NCI-H1092 (cell line): ENCODE data around the gene PDIA5.

Experiments used
- DNase-seq: peaks from one replicate; lab custom pipeline; 2025; lab: John Stamatoyannopoulos, UW

Gene PDIA5

GRCh38 chr3:123071581-123071980, 4.8 kb downstream of the PDIA5 start:
- no peak for DNase-seq

DNA sequence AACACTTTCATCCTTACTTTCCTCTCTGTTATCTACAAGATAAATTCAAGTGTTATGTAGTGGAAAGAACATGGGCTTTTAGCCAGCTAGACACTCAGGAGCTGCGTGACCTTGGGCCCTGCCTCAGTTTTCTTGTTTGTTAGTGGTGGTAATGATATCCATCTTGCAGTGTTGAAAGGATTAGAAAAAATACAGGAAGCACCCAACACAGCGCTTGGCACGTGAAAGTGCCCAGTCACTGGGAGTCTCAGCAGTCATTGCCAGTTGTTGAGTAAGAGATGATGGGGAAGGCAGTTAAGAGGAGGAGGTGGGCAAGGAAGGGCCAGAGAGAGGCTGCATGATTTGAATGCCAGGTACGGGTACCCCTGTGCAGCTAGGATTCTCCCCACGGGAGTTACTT, 5.3 kb downstream of the PDIA5 start:
- no peak for DNase-seq

- DNase-seq, result no peak
Observed at GRCh38 chr3:123072564-123072963, 5.7 kb downstream of the PDIA5 start.

DNA sequence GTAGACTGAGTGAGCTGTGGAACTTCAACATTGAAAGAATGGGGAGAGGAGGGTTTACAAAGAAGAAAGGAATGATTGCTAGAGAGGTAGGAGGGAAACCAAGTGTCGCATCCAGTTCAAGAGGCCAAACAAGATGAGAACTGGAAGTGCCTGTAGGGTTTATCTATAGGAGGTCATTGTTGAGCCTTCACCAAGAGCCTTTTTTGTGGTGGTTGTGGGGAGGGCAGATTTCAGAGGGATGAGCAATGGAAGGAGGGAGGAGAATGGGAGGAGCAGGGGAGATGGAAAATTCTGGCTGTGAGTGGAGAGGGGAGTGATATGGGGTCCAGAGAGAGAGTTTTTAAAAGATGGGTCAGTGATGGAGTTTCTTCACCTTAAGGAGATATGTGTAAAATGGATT, 8.5 kb downstream of the PDIA5 start:
- no peak for DNase-seq

DNA sequence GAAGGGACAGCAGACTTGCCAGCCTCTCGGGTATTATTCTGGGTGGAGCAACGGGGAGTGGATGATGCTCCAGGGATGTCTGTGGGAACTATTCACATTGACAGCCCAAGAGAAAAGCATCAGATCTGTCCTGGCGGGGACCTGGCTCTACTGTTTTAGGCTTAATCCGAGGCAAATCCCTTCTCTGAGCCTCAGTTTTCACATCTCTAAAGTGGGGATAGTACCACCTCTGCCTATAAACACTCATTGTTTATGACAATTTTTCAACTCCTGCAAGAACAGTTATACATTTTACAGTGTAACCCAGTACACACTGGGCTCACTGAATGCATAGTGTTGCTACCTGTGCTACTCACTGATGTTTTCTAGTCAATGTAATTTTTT, 9.3 kb downstream of the PDIA5 start:
- DNase-seq, result no peak

- DNase-seq, result peak; percentile 90
Observed at GRCh38 chr3:123076496-123077418, 9.9 kb downstream of the PDIA5 start.

DNA sequence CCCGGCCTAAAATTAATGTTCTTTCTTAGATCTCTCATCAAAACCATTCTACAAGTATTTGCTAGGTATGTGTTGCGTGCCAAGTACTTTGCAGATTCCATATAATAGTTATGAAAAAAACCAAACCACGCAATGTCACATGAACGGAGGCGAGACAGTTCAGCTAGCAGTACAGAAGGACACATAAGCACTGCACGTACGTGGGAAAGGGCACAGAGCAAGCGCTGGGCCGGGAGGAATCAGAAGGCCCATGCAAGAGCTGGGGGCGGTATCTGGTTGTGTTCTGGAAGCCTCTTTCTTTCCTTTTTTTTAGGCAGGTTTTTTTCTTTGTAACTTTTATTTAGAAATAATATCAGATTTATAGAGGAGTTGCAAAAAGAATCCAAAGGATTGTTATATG, 11.3 kb downstream of the PDIA5 start:
- DNase-seq, result no peak

DNA sequence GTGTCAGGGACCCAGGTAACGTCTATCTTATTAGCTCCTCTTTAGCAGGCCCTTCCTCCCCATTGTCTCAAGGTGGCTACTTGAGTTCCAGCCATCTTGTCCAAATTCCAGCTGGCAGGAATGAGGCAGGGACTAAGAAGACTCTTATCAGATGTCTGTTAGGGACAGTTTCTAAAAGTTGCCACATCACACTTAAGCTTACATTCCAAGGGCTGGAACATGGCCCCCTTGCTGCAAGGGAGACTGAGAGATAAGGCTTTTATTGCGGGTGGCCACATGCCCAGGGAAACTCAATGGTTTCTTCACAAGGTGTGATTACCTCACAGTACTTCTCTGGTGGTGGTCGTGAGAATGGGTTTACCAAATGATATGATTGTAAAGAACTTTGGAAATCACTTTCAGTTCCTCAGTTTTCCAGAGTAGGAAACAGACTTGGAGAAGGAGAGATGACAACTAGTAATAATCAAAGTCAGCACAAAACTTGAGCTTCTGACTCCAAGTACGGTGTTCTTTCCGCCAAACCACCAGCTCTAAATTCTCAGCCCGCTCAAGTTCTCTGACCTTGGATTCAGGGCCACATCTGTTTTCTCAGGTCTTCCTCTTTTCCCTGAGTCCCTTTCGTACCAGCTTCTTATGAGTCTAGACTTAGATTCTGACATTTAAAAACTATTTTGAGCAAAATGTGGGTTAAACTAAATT, 14.2 kb downstream of the PDIA5 start:
- DNase-seq, result no peak

GRCh38 chr3:123081718-123082369, 15.0 kb downstream of the PDIA5 start:
- DNase-seq, result peak; percentile 78

DNA sequence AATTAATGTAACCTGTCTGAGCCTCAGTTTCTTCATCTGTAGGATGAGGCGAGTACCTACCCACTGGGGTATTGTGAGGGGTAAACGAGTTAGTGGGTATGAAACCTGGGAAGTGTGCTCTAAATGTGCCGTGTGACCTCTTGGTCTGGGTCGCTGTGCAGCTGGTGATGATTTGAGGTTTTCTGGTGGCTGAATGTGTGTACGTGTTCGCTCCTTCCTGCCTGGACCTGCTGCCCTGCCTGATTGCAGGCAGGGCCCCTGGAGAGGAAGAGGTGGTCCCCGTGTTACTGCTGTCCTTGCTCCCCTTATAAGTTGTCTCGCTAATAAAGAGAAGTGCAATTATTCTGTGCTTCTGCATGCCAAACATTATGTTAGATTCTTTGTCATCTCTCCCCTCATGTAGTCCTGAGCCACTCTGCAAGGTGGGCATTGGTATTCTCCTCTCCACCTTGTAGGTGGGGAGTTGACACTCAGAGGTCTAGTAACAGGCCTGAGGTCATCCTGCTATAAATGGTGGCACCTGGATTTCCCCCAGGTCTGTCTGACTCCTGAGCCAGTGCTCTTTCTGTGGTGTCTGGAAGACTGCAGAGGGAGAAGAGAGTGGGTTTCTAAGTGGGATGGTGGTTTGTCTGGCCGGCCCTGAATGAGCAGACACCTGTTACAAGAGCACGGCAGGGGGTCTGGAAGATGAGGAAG, 15.7 kb downstream of the PDIA5 start:
- no peak for DNase-seq

DNA sequence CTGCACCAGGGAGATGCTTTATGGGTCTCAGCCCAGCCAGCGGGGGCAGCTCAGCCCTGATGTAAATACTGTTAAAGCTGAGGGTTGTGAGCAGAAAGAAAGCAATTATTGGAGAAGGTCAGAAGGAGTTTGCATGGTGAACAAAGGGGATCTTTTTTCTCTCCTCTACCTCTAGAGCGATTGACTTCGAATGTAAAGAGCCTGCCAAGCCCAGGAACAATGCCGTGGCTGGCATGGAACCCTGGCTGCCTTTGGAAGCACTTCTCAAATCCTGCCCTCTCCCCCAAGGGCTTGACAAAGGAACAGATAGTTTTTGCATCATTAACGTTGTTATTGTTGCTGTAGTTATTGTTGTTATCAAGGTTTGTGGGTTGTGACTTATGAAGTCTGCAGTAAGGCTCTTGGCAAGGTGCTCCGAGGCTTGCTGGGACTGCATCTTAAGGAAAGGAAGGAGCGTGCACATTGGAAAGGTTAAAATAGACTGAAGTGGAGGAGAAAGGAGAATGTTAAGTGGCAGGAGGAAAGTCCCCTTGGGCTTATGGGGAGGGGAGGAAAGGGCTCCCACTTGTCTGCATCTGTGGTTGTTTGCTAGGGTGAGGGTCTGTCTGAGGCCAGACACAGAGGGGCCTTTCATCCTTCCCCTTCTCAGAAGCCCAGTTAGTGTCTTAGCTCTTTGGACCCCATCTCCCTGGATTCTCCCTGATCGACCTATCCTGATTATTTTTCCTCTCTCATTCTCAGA, 16.7 kb downstream of the PDIA5 start:
- DNase-seq, result no peak

- DNase-seq, result no peak
Observed at GRCh38 chr3:123084192-123084591, 17.4 kb downstream of the PDIA5 start.

DNA sequence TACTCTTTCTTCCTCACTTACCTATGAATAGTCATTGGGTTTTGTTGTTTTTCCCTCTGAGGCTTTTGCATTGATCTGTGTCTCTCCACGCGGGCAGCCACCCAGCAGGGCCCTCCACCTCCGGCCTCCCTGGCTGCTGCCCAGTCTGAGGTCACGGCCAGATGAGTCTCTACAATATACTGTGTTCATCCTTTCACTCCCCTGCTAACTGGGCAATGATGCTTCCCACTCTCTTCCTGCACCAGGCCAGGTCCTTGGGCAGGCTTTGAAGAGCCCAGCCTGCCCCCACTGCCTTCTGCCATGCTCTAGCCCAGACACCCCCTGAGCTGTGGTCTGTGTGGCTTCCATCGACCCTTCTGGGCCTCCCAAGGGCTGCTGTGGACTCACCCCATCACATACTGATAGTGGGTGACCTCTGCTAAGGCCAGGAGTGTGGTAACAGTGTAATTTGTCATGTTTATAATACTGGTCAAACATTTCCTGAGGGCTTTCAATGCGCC, 18.0 kb downstream of the PDIA5 start:
- DNase-seq, result no peak

DNA sequence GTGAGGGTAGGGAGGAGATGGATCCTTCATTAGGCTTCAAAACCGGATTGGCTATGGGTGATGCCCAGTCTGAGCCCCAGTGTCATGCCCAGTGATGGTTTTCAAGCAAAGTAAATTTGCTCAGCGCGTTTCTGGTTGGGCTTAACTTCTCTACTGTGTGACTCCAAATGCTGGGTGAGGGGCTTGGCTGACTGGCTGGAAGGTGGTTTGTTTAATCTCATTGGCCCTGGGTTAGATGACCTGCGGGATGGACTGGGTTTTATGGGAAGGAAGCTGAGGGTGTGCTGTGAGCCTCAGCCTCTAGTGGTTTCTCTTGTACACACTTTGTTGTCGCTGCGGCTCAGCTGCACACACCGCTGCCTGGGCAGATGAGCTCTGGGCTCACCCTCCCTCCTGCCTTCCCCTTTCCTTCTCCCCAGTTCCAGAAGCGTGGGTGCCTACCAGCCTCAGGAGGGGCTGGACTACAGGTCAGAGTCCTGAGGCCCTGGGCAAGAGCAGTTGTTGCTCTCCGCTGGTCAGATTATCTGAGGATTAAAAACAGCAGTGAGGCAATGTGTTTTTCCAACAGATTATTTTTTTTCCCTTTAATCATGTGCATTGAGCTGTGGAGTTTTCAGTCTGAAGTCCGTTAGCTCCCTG, 18.6 kb downstream of the PDIA5 start:
- no peak for DNase-seq

- DNase-seq, result no peak
Observed at GRCh38 chr3:123085932-123086627, 19.3 kb downstream of the PDIA5 start.

GRCh38 chr3:123088387-123088786, 21.6 kb downstream of the PDIA5 start:
- DNase-seq, result no peak

- no peak for DNase-seq
Observed at GRCh38 chr3:123089611-123090331, 22.9 kb downstream of the PDIA5 start.

DNA sequence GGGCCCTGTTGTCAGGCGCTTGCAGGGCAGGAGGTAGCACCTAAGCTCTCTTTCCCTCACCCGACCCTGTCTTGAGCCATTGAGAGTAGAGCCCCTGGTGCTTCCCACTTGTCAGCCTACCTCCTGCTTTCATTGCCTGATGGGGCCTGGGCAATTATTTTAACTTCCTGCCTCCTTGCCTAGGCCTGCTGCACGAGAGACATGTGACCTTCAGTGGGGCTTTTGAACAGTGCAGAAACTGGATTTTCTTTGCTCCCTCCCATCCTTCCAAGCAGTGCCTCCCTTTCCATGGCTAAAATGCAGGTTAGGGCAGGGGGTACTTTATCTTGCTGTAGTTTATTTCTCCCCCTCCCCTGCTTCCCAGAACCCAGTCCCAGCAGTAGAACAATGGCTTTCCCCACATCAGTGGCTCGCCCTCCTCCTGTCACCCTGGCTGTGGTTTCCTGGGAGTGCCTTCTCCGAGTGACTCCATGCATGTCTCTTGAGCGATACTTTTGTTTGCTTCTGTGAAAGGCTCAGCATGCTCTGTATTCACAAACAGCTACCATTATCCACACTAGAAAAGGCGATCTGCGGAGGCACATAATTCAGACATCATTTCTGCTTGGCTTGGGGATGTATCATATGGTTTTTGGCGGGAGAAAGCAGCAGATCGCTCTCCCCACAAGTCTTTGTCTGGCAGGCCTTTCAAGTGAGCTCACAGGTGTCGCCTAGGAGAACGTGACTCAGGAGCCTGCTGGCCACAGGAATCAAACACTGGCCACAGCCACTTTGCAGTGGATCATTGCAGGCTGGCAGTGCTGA, 24.1 kb downstream of the PDIA5 start:
- DNase-seq, result peak; percentile 54

- no peak for DNase-seq
Observed at GRCh38 chr3:123092243-123092642, 25.4 kb downstream of the PDIA5 start.
